ENCODE data around the gene NKX6-2. TPM values are rescaled to one million over a fixed set of nuclear protein-coding genes. Genes with fewer than 3 reads are reported as not detected.

Gene NKX6-2
- total RNA-seq, 1 donor from 2014 or later, result not detected

DNA sequence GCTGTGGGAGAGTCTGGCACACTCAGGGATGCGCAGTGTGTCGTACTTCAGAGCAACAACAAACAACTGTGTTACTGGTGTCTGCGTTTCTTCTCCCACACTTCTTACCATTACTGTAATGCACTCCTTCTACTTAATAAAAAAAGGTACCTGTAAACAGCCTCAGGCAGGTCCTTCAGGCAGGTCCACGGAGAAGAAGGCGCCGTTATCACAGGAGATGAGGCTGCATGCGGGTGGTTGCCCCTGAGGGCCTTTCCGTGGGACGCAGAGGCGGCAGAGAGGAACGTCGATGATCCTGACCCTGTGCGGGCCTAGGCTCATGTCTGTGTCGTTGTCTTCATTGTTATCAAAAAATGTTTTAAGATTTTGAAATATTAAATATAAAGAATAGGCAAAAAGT is 29.4 kb downstream of the NKX6-2 start:
- H3K27me3 Mint-ChIP-seq (ENCODE audit: low read depth, unreplicated experiment), result no peaks in the 10 kb centered on the region
- TF ChIP-seq EZH2 (IDR thresholded peaks at IDR 0.05; ENCODE audit: insufficient read depth, low read length), result no peak
- TF ChIP-seq, protein P1, sequence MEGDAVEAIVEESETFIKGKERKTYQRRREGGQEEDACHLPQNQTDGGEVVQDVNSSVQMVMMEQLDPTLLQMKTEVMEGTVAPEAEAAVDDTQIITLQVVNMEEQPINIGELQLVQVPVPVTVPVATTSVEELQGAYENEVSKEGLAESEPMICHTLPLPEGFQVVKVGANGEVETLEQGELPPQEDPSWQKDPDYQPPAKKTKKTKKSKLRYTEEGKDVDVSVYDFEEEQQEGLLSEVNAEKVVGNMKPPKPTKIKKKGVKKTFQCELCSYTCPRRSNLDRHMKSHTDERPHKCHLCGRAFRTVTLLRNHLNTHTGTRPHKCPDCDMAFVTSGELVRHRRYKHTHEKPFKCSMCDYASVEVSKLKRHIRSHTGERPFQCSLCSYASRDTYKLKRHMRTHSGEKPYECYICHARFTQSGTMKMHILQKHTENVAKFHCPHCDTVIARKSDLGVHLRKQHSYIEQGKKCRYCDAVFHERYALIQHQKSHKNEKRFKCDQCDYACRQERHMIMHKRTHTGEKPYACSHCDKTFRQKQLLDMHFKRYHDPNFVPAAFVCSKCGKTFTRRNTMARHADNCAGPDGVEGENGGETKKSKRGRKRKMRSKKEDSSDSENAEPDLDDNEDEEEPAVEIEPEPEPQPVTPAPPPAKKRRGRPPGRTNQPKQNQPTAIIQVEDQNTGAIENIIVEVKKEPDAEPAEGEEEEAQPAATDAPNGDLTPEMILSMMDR (IDR thresholded peaks at IDR 0.05; ENCODE audit: insufficient read depth, low read depth, low read length), result no peak

DNA sequence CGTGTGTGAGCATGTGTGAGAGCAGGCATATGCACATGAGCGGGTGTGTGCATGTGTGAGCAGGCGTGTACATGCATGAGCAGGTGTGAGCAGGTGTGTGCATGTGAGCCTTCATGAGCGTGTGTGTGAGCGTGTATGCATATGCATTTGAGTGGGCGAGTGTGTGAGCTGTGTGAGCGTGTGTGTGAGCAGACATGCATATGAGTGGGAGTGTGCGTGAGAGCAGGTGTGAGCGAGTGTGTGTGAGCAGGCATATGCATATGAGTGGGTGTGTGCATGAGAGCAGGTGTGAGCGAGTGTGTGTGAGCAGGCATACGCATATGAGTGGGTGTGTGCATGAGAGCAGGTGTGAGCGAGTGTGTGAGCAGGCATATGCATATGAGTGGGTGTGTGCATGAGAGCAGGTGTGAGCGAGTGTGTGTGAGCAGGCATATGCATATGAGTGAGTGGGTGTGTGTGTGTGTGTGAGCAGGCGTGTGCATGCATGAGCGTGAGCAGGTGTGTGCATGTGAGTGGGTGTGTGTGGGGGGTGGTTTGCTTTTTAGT is 30.7 kb downstream of the NKX6-2 start:
- Mint-ChIP-seq H3K4me3 (ENCODE audit: unreplicated experiment) (no peak overlapping the region), H3K36me3 (ENCODE audit: low read depth, unreplicated experiment) (peaks cover 16% of the 10 kb centered on the region), H3K27ac (ENCODE audit: unreplicated experiment) (no peak overlapping the region), H3K27me3 (ENCODE audit: low read depth, unreplicated experiment) (no peaks in the 10 kb centered on the region), H3K4me1 (ENCODE audit: low read depth, unreplicated experiment) (no peaks in the 10 kb centered on the region), H3K9me3 (ENCODE audit: unreplicated experiment) (peaks cover 2% of the 10 kb centered on the region)
- Histone ChIP-seq H3K4me3 (ENCODE audit: insufficient read depth, low read depth, low read length) (no peak overlapping the region), H3K79me2 (ENCODE audit: insufficient read depth, low read length) (no peaks in the 10 kb centered on the region), H3K36me3 (ENCODE audit: insufficient read depth, low read length) (peaks cover 1% of the 10 kb centered on the region), H4K20me1 (ENCODE audit: insufficient read depth, low read length) (peaks cover 7% of the 10 kb centered on the region), H3K4me2 (ENCODE audit: low read length) (no peak overlapping the region), H2AFZ (ENCODE audit: low read depth, low read length) (no peak overlapping the region), H3K9ac (ENCODE audit: low read length) (no peak overlapping the region), H3K27ac (ENCODE audit: low read depth, low read length) (no peak overlapping the region), H3K4me1 (ENCODE audit: insufficient read depth, low read length) (no peaks in the 10 kb centered on the region), H3K27me3 (ENCODE audit: insufficient read depth, low read length) (no peaks in the 10 kb centered on the region), H3K9me3 (ENCODE audit: insufficient read depth, low read depth, low read length) (no peaks in the 10 kb centered on the region)
- FAIRE-seq (no peak), DNase-seq (ENCODE audit: low read depth) (no peak)
- TF ChIP-seq, protein P1 (IDR thresholded peaks at IDR 0.05; ENCODE audit: insufficient read depth, low read depth, low read length), result no peak
- TF ChIP-seq EZH2 (IDR thresholded peaks at IDR 0.05; ENCODE audit: insufficient read depth, low read length), result no peak

More for the DNA sequence above, 29.4 kb downstream of the NKX6-2 start:
- Mint-ChIP-seq H3K9me3 (ENCODE audit: unreplicated experiment) (peaks cover 5% of the 10 kb centered on the region), H3K4me1 (ENCODE audit: low read depth, unreplicated experiment) (no peaks in the 10 kb centered on the region), H3K4me3 (ENCODE audit: unreplicated experiment) (no peak overlapping the region), H3K27ac (ENCODE audit: unreplicated experiment) (no peak overlapping the region), H3K36me3 (ENCODE audit: low read depth, unreplicated experiment) (peaks cover 19% of the 10 kb centered on the region)
- no peaks in the 10 kb centered on the region for H3K4me1 ChIP-seq (ENCODE audit: insufficient read depth, low read length)
- no peak overlapping the region for H3K4me3 ChIP-seq (ENCODE audit: insufficient read depth, low read depth, low read length)
- no peak overlapping the region for H3K4me2 ChIP-seq (ENCODE audit: low read length)
- no peaks in the 10 kb centered on the region for H3K36me3 ChIP-seq (ENCODE audit: insufficient read depth, low read length)
- H3K9me3 ChIP-seq (ENCODE audit: insufficient read depth, low read depth, low read length), result no peaks in the 10 kb centered on the region
- no peak for DNase-seq (ENCODE audit: low read depth)
- FAIRE-seq, result no peak
- no peak overlapping the region for H3K27ac ChIP-seq (ENCODE audit: low read depth, low read length)
- H3K79me2 ChIP-seq (ENCODE audit: insufficient read depth, low read length), result no peaks in the 10 kb centered on the region
- H3K9ac ChIP-seq (ENCODE audit: low read length), result no peak overlapping the region
- no peaks in the 10 kb centered on the region for H3K27me3 ChIP-seq (ENCODE audit: insufficient read depth, low read length)
- no peak overlapping the region for H2AFZ ChIP-seq (ENCODE audit: low read depth, low read length)
- H4K20me1 ChIP-seq (ENCODE audit: insufficient read depth, low read length), result peaks cover 7% of the 10 kb centered on the region

DNA sequence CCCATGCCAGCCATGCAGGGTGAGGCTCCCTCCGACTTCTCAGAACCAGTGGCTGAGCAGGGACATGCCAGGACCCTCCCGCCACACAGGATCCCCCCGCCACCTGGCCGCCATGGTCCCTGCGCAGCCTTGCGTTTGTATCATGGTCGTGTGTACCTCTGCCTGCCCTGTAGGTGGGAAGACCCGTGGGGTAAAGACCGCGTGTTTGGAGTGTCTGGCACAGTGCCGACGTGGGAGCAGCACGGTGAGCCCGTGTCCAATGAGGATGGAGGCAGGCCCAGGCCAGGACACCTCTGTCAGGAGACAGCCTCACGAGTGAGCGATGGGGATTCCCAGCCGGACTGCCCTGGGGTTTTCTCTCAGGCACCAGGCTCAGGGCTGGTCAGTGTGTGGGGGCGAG is 31.9 kb downstream of the NKX6-2 start:
- no peak overlapping the region for H2AFZ ChIP-seq (ENCODE audit: low read depth, low read length)
- peaks cover 3% of the 10 kb centered on the region for H3K36me3 ChIP-seq (ENCODE audit: insufficient read depth, low read length)
- FAIRE-seq (no peak), DNase-seq (ENCODE audit: low read depth) (no peak)
- no peaks in the 10 kb centered on the region for H3K9me3 ChIP-seq (ENCODE audit: insufficient read depth, low read depth, low read length)
- TF ChIP-seq EZH2 (IDR thresholded peaks at IDR 0.05; ENCODE audit: insufficient read depth, low read length), result no peak
- TF ChIP-seq, protein P1 (IDR thresholded peaks at IDR 0.05; ENCODE audit: insufficient read depth, low read depth, low read length), result no peak
- H3K4me1 ChIP-seq (ENCODE audit: insufficient read depth, low read length), result no peaks in the 10 kb centered on the region
- no peak overlapping the region for H3K27ac ChIP-seq (ENCODE audit: low read depth, low read length)
- no peaks in the 10 kb centered on the region for H3K27me3 ChIP-seq (ENCODE audit: insufficient read depth, low read length)
- H3K4me1 Mint-ChIP-seq (ENCODE audit: low read depth, unreplicated experiment), result no peaks in the 10 kb centered on the region
- peaks cover 2% of the 10 kb centered on the region for H3K9me3 Mint-ChIP-seq (ENCODE audit: unreplicated experiment)
- no peak overlapping the region for H3K4me3 ChIP-seq (ENCODE audit: insufficient read depth, low read depth, low read length)
- no peak overlapping the region for H3K4me3 Mint-ChIP-seq (ENCODE audit: unreplicated experiment)
- no peaks in the 10 kb centered on the region for H3K27me3 Mint-ChIP-seq (ENCODE audit: low read depth, unreplicated experiment)
- H3K79me2 ChIP-seq (ENCODE audit: insufficient read depth, low read length), result no peaks in the 10 kb centered on the region
- no peak overlapping the region for H3K9ac ChIP-seq (ENCODE audit: low read length)
- H4K20me1 ChIP-seq (ENCODE audit: insufficient read depth, low read length), result peaks cover 7% of the 10 kb centered on the region
- H3K36me3 Mint-ChIP-seq (ENCODE audit: low read depth, unreplicated experiment), result peaks cover 12% of the 10 kb centered on the region
- H3K27ac Mint-ChIP-seq (ENCODE audit: unreplicated experiment), result no peak overlapping the region
- H3K4me2 ChIP-seq (ENCODE audit: low read length), result no peak overlapping the region
